Ishikawa (cell line): ENCODE measurements around the gene DNAL4.

Source experiments
- CEBPB ChIP-seq: IDR thresholded peaks from 2 replicates; pipeline ENCODE4 v1.6.1; 2012
- CREB1 ChIP-seq: IDR thresholded peaks from 2 replicates; pipeline ENCODE4 v1.6.1; 2012; ENCODE audit warnings: low read depth
- EP300 ChIP-seq: IDR thresholded peaks from 2 replicates; pipeline ENCODE4 v1.6.1; 2012; ENCODE audit warnings: borderline replicate concordance
- FOXM1 ChIP-seq: IDR thresholded peaks from 2 replicates; pipeline ENCODE4 v1.6.1; 2012; ENCODE audit warnings: low read depth, borderline replicate concordance
- MAX ChIP-seq: IDR thresholded peaks from 2 replicates; pipeline ENCODE4 v1.6.1; 2012
- NFIC ChIP-seq: IDR thresholded peaks from 2 replicates; pipeline ENCODE4 v1.6.1; 2012
- RAD21 ChIP-seq: IDR thresholded peaks from 2 replicates; pipeline ENCODE4 v1.6.1; 2012; ENCODE audit warnings: low read depth
- REST ChIP-seq: IDR thresholded peaks from 2 replicates; pipeline ENCODE4 v1.6.1; 2012; ENCODE audit warnings: low read depth, mild to moderate bottlenecking
- TCF12 ChIP-seq: IDR thresholded peaks from 2 replicates; pipeline ENCODE4 v1.6.1; 2012; ENCODE audit warnings: low read depth
- TEAD4 ChIP-seq: IDR thresholded peaks from 2 replicates; pipeline ENCODE4 v1.6.1; 2012
- USF1 ChIP-seq: IDR thresholded peaks from 2 replicates; pipeline ENCODE4 v1.6.1; 2012
- YY1 ChIP-seq: IDR thresholded peaks from 2 replicates; pipeline ENCODE4 v1.6.1; 2012; ENCODE audit warnings: low read depth

GRCh38 chr22:38783095-38783615 lies 10.8 kb downstream of the DNAL4 start:
- TF ChIP-seq YY1 = no peak
- TF ChIP-seq TEAD4 = no peak
- no peak for TF ChIP-seq FOXM1
- no peak for TF ChIP-seq REST
- no peak for TF ChIP-seq TCF12
- TF ChIP-seq CREB1 = no peak
- TF ChIP-seq NFIC = no peak
- TF ChIP-seq MAX = no peak
- TF ChIP-seq RAD21 = no peak
- no peak for TF ChIP-seq CEBPB
- TF ChIP-seq EP300 = no peak
- TF ChIP-seq USF1 = no peak
